ENCODE data around the gene MAP6. TPM values are rescaled to one million over a fixed set of nuclear protein-coding genes. Genes with fewer than 3 reads are reported as not detected.

MAP6 gene
- total and polyA plus RNA-seq, 10 donors = 1.3 to 9.0 (median 2.3) TPM

DNA sequence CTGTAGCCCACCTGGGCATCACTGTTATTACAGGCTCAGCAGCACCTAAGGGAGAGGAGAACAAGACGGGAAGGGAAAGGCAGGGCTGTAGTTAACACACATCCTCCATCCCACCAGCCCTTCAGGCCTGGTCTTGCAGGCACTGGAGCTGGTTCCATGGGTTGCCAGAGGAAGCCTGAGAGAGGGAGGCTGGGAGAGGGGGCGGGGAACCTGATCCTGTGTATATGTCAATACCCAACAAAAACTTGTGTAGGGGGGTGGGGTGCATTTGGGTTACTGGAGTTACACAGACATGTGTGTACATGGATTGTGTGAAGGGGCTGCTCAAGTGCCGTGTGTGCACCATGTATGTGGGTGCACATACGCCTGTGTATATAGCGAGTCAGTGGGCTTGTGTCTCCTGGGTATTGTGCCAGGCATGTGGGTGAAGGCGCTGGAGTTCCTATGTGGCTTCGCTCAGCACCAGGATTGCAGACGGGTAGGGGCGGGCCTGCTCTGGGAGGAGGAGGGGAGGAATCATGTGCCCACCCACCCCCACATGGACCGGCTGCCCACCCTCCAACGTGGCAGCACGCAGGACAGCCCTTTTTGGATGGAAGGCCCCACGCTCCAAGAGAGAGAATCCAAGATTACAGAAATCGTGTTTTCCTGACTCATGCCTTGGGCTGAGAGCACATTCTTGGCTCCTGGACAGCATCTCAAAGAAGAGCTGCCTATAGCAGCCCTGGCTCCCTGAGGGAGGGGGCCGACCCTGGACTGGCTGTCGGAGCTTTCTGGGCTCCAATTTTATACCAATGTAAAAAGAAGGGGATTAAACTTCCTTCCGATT lies 111.0 kb downstream of the MAP6 start:
- peak overlapping the region in 7 of 8 donors; percentile 72 to 97 (median 79) for H3K27ac ChIP-seq
- 63 to 86% (median 78%) methylated on average over 15 to 17 of the region's 17 CpGs for WGBS, 5 donors

GRCh38 chr11:75556275-75556674 lies 112.6 kb downstream of the MAP6 start:
- H3K27me3 ChIP-seq (replicated peaks in 1 of 7) = peaks cover 0 to under 1% (median 0%) of the 10 kb centered on the region in 7 donors
- no peak overlapping the region for H3K4me3 ChIP-seq
- intact Hi-C loops (cut with DNase I; ENCODE audit: low total_unique reads) = no loop called here

More for the DNA sequence above, 111.0 kb downstream of the MAP6 start:
- TF ChIP-seq POLR2AphosphoS5 (IDR thresholded peaks at IDR 0.05) (peak in 2 of 3 donors; percentile 39 to 46), CTCF (IDR thresholded peaks at IDR 0.05 in 8 of 11, conservative IDR thresholded peaks at IDR 0.05 in 3 of 11) (no peak)
- Histone ChIP-seq H3K9me3 (no peaks in the 10 kb centered on the region), H3K27me3 (replicated peaks in 1 of 7) (peaks cover 0 to 13% (median 0%) of the 10 kb centered on the region in 7 donors), H3K36me3 (no peaks in the 10 kb centered on the region), H3K4me3 (no peak overlapping the region), H3K4me1 (peaks cover 11 to 73% (median 32%) of the 10 kb centered on the region in 6 donors)
- intact Hi-C loops (cut with DNase I; ENCODE audit: low total_unique reads) = no loop called here
- DNase-seq = no peak

GRCh38 chr11:75555079-75555811 lies 113.6 kb downstream of the MAP6 start:
- TF ChIP-seq CTCF (IDR thresholded peaks at IDR 0.05 in 8 of 11, conservative IDR thresholded peaks at IDR 0.05 in 3 of 11) (no peak), POLR2AphosphoS5 (IDR thresholded peaks at IDR 0.05) (no peak), POLR2A (IDR thresholded peaks at IDR 0.05) (no peak)
- 87 to 92% (median 89%) methylated on average over 12 of the region's 12 CpGs for WGBS, 5 donors
- Histone ChIP-seq H3K4me3 (no peak overlapping the region), H3K27ac (peak overlapping the region; percentile 27 to 82 (median 67)), H3K27me3 (replicated peaks in 1 of 7) (no peaks in the 10 kb centered on the region), H3K4me1 (peaks cover 5 to 49% (median 21%) of the 10 kb centered on the region in 6 donors), H3K9me3 (no peaks in the 10 kb centered on the region), H3K36me3 (no peaks in the 10 kb centered on the region)
- intact Hi-C loops (cut with DNase I; ENCODE audit: low total_unique reads) = no loop called here
- no peak for DNase-seq

More at GRCh38 chr11:75556275-75556674, 112.6 kb downstream of the MAP6 start:
- Histone ChIP-seq H3K36me3 (no peaks in the 10 kb centered on the region), H3K4me1 (peaks cover 5 to 58% (median 21%) of the 10 kb centered on the region in 6 donors), H3K9me3 (no peaks in the 10 kb centered on the region), H3K27ac (no peak overlapping the region)
- no peak for DNase-seq
- TF ChIP-seq POLR2A (IDR thresholded peaks at IDR 0.05) = no peak
- TF ChIP-seq CTCF (IDR thresholded peaks at IDR 0.05 in 8 of 11, conservative IDR thresholded peaks at IDR 0.05 in 3 of 11) = no peak
- no peak for TF ChIP-seq POLR2AphosphoS5 (IDR thresholded peaks at IDR 0.05)
- 84 to 97% (median 87%) methylated on average over 3 of the region's 3 CpGs for WGBS, 5 donors

All from spleen (tissue), 11 donors.